GM12892 (cell line): ENCODE data around the gene LSS.

ENCODE experiments used
- POLR2A ChIP-seq: IDR thresholded peaks from 2 replicates; pipeline ENCODE4 v1.6.1; 2011; ENCODE audit warnings: low read depth, low read length, control low read depth
- POLR2AphosphoS5 ChIP-seq: IDR thresholded peaks from 2 replicates; pipeline ENCODE4 v1.6.1; 2011; ENCODE audit warnings: low read depth, low read length, control low read depth
- TAF1 ChIP-seq: IDR thresholded peaks from 2 replicates; pipeline ENCODE4 v1.6.1; 2011; ENCODE audit warnings: low read depth, mild to moderate bottlenecking, control low read depth, low read length, borderline replicate concordance

DNA sequence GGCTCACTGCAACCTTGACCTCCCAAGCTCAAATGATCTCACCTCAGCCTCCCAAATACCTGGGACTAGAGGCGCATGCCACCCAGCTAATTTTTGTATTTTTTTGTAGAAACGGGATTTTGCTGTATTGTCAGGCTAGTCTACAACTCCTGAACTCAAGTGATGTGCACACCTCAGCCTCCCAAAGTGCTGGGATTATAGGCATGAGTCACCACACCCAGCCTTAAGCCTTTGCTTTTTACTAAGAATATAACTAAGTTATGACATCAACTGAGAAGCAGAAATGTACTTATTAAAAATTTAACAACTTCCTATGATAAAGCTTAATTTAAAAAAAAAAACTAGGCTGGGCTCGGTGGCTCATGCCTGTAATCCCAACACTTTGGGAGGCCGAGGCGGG, 8.9 kb upstream of the LSS start:
- TF ChIP-seq POLR2A = no peak
- TF ChIP-seq POLR2AphosphoS5 = no peak
- no peak for TF ChIP-seq TAF1
